ENCODE measurements around the gene CPEB1. TPM values are rescaled to one million over a fixed set of nuclear protein-coding genes. Genes with fewer than 3 reads are reported as not detected.

Gene CPEB1
- total RNA-seq, 1 donor from 2014 or later = 15.4 TPM

DNA sequence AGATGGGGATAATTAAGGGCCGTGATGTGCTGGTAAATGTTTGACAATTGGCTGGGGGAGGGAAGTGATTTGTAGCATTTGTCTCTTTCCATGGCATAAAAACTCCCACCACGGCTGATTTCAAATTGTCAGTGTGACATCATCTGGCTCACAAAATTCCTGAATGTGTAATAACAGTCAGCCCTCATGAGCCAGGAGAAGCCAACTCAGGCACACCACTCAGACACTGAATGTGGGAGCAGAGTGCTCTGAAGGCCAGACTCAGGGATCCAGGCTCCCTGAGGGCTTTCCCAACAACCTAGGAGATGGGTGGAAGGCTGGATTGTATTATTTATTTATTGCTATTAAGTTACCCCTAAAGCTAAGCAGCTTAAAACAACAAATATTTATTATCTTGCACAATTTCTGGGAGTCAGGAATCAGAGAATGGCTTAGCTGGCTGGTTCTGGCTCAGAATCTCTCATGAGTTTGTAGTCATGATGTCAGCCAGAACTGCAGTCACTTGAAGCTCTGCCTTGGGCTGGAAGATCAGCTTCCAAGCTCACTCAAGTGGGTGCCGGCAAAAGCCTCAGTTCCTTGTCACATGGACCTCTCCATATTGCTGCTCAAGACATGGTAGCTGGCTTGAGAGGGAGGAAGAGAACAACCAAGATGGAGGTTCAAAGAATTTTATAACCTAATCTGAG lies 6.5 kb upstream of the CPEB1 start:
- Histone ChIP-seq H4K20me1 (ENCODE audit: insufficient read depth, low read length) (no peaks in the 10 kb centered on the region), H3K9me3 (ENCODE audit: insufficient read depth, low read depth, low read length) (no peaks in the 10 kb centered on the region), H3K27me3 (ENCODE audit: insufficient read depth, low read length) (peaks cover 17% of the 10 kb centered on the region), H3K79me2 (ENCODE audit: insufficient read depth, low read length) (no peaks in the 10 kb centered on the region), H3K9ac (ENCODE audit: low read length) (no peak overlapping the region), H3K36me3 (ENCODE audit: insufficient read depth, low read length) (no peaks in the 10 kb centered on the region), H3K27ac (ENCODE audit: low read depth, low read length) (no peak overlapping the region), H3K4me1 (ENCODE audit: insufficient read depth, low read length) (no peaks in the 10 kb centered on the region), H2AFZ (ENCODE audit: low read depth, low read length) (no peak overlapping the region), H3K4me2 (ENCODE audit: low read length) (no peak overlapping the region), H3K4me3 (ENCODE audit: insufficient read depth, low read depth, low read length) (no peak overlapping the region)
- peaks cover 3% of the 10 kb centered on the region for H3K4me1 Mint-ChIP-seq (ENCODE audit: low read depth, unreplicated experiment)
- peaks cover 18% of the 10 kb centered on the region for H3K27me3 Mint-ChIP-seq (ENCODE audit: low read depth, unreplicated experiment)
- peak overlapping the region; percentile 51 for H3K27ac Mint-ChIP-seq (ENCODE audit: unreplicated experiment)
- TF ChIP-seq, protein P1, sequence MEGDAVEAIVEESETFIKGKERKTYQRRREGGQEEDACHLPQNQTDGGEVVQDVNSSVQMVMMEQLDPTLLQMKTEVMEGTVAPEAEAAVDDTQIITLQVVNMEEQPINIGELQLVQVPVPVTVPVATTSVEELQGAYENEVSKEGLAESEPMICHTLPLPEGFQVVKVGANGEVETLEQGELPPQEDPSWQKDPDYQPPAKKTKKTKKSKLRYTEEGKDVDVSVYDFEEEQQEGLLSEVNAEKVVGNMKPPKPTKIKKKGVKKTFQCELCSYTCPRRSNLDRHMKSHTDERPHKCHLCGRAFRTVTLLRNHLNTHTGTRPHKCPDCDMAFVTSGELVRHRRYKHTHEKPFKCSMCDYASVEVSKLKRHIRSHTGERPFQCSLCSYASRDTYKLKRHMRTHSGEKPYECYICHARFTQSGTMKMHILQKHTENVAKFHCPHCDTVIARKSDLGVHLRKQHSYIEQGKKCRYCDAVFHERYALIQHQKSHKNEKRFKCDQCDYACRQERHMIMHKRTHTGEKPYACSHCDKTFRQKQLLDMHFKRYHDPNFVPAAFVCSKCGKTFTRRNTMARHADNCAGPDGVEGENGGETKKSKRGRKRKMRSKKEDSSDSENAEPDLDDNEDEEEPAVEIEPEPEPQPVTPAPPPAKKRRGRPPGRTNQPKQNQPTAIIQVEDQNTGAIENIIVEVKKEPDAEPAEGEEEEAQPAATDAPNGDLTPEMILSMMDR (IDR thresholded peaks at IDR 0.05; ENCODE audit: insufficient read depth, low read depth, low read length) = no peak
- no peak for TF ChIP-seq EZH2 (IDR thresholded peaks at IDR 0.05; ENCODE audit: insufficient read depth, low read length)
- no peak overlapping the region for H3K4me3 Mint-ChIP-seq (ENCODE audit: unreplicated experiment)
- FAIRE-seq = no peak
- no peaks in the 10 kb centered on the region for H3K36me3 Mint-ChIP-seq (ENCODE audit: low read depth, unreplicated experiment)
- no peaks in the 10 kb centered on the region for H3K9me3 Mint-ChIP-seq (ENCODE audit: unreplicated experiment)
- no peak for DNase-seq (ENCODE audit: low read depth)

GRCh38 chr15:82651708-82652107 lies 4.5 kb upstream of the CPEB1 start:
- peaks cover 27% of the 10 kb centered on the region for H3K27me3 ChIP-seq (ENCODE audit: insufficient read depth, low read length)
- Mint-ChIP-seq H3K27me3 (ENCODE audit: low read depth, unreplicated experiment) (peaks cover 15% of the 10 kb centered on the region), H3K27ac (ENCODE audit: unreplicated experiment) (no peak overlapping the region), H3K9me3 (ENCODE audit: unreplicated experiment) (no peaks in the 10 kb centered on the region), H3K4me3 (ENCODE audit: unreplicated experiment) (no peak overlapping the region), H3K4me1 (ENCODE audit: low read depth, unreplicated experiment) (peaks cover 3% of the 10 kb centered on the region), H3K36me3 (ENCODE audit: low read depth, unreplicated experiment) (no peaks in the 10 kb centered on the region)
- no peaks in the 10 kb centered on the region for H4K20me1 ChIP-seq (ENCODE audit: insufficient read depth, low read length)
- no peak overlapping the region for H3K4me2 ChIP-seq (ENCODE audit: low read length)
- no peak overlapping the region for H3K4me3 ChIP-seq (ENCODE audit: insufficient read depth, low read depth, low read length)
- FAIRE-seq (no peak), DNase-seq (ENCODE audit: low read depth) (no peak)
- no peaks in the 10 kb centered on the region for H3K36me3 ChIP-seq (ENCODE audit: insufficient read depth, low read length)
- H3K27ac ChIP-seq (ENCODE audit: low read depth, low read length) = no peak overlapping the region
- TF ChIP-seq, protein P1 (IDR thresholded peaks at IDR 0.05; ENCODE audit: insufficient read depth, low read depth, low read length) = no peak
- no peak for TF ChIP-seq EZH2 (IDR thresholded peaks at IDR 0.05; ENCODE audit: insufficient read depth, low read length)
- H3K4me1 ChIP-seq (ENCODE audit: insufficient read depth, low read length) = peaks cover 3% of the 10 kb centered on the region
- no peak overlapping the region for H2AFZ ChIP-seq (ENCODE audit: low read depth, low read length)
- H3K9ac ChIP-seq (ENCODE audit: low read length) = no peak overlapping the region
- no peaks in the 10 kb centered on the region for H3K79me2 ChIP-seq (ENCODE audit: insufficient read depth, low read length)
- no peaks in the 10 kb centered on the region for H3K9me3 ChIP-seq (ENCODE audit: insufficient read depth, low read depth, low read length)

DNA sequence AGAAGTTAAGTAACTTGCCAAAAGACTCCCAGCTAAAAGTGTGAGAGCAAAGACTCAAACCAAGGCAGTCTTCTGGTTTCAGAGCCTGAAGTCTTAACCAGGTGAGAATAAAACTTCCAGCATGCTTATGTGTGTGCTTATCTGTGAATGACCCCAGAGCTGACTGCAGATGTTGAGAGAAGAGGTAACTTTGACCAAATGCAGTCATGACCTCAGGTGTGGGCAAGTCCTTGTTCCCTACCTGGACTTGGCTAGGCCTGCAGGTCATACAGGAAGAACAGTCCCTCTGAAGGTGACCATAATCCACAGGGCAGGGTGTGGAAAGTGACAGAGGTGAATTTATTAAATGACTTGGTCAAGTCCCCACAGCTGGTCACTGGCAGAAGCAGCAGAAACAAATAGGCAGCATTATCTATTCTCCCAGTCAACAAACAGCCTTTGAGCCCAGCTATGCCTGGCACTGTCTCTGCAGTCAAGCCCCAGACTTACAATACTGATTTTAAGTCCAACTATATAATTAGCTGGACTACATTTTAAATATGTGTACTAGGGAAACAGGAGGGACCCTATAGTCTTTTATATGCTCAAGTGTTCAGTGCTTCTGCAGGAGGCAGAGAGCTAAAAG lies 3.0 kb upstream of the CPEB1 start:
- H3K36me3 Mint-ChIP-seq (ENCODE audit: low read depth, unreplicated experiment) = no peaks in the 10 kb centered on the region
- Histone ChIP-seq H3K4me1 (ENCODE audit: insufficient read depth, low read length) (peaks cover 3% of the 10 kb centered on the region), H3K79me2 (ENCODE audit: insufficient read depth, low read length) (no peaks in the 10 kb centered on the region), H3K4me3 (ENCODE audit: insufficient read depth, low read depth, low read length) (no peak overlapping the region), H3K27me3 (ENCODE audit: insufficient read depth, low read length) (peaks cover 37% of the 10 kb centered on the region), H3K36me3 (ENCODE audit: insufficient read depth, low read length) (no peaks in the 10 kb centered on the region), H3K4me2 (ENCODE audit: low read length) (no peak overlapping the region), H2AFZ (ENCODE audit: low read depth, low read length) (no peak overlapping the region), H3K9me3 (ENCODE audit: insufficient read depth, low read depth, low read length) (no peaks in the 10 kb centered on the region), H3K27ac (ENCODE audit: low read depth, low read length) (no peak overlapping the region), H3K9ac (ENCODE audit: low read length) (no peak overlapping the region), H4K20me1 (ENCODE audit: insufficient read depth, low read length) (no peaks in the 10 kb centered on the region)
- no peak overlapping the region for H3K27ac Mint-ChIP-seq (ENCODE audit: unreplicated experiment)
- peaks cover 5% of the 10 kb centered on the region for H3K4me1 Mint-ChIP-seq (ENCODE audit: low read depth, unreplicated experiment)
- no peak for DNase-seq (ENCODE audit: low read depth)
- no peak for FAIRE-seq
- H3K9me3 Mint-ChIP-seq (ENCODE audit: unreplicated experiment) = no peaks in the 10 kb centered on the region
- TF ChIP-seq, protein P1 (IDR thresholded peaks at IDR 0.05; ENCODE audit: insufficient read depth, low read depth, low read length) = no peak
- TF ChIP-seq EZH2 (IDR thresholded peaks at IDR 0.05; ENCODE audit: insufficient read depth, low read length) = no peak
- peaks cover 9% of the 10 kb centered on the region for H3K27me3 Mint-ChIP-seq (ENCODE audit: low read depth, unreplicated experiment)
- H3K4me3 Mint-ChIP-seq (ENCODE audit: unreplicated experiment) = no peak overlapping the region
